GM18505 (cell line): Measurements from ENCODE around the gene INTS14.
"Not testable (repeated sequence)": the region's sequence is repeated elsewhere in the genome, so short reads cannot be mapped to it uniquely, and the experiment has no call there.

Experiments
- ATAC-seq: cut with Tn5 transposase; IDR thresholded peaks from one replicate; pipeline ENCODE4 v1.9.1; 2021; ENCODE audit not compliant: unreplicated experiment
- POLR2A ChIP-seq: IDR thresholded peaks from 4 replicates; pipeline ENCODE4 v1.6.1; 2011; ENCODE audit warnings: borderline replicate concordance; ENCODE audit not compliant: insufficient read depth, insufficient read length; ENCODE audit errors: extremely low read depth

The INTS14 gene

GRCh38 chr15:65551183-65551582 is 59.7 kb downstream of the INTS14 start:
- no peak for ATAC-seq

GRCh38 chr15:65550681-65551098 is 60.2 kb downstream of the INTS14 start:
- no peak for TF ChIP-seq POLR2A
- ATAC-seq, result no peak

More at GRCh38 chr15:65551183-65551582, 59.7 kb downstream of the INTS14 start:
- TF ChIP-seq POLR2A, result no peak

- ATAC-seq, result not testable (repeated sequence)
These were observed 61.6 kb downstream of the INTS14 start for GRCh38 chr15:65549288-65549687.

- no peak for TF ChIP-seq POLR2A
- ATAC-seq, result no peak
These were observed 63.1 kb downstream of the INTS14 start for GRCh38 chr15:65547841-65548240.

GRCh38 chr15:65541231-65541820 is 69.6 kb downstream of the INTS14 start:
- no peak for ATAC-seq
- no peak for TF ChIP-seq POLR2A

- no peak for TF ChIP-seq POLR2A
- no peak for ATAC-seq
These were observed 70.6 kb downstream of the INTS14 start for GRCh38 chr15:65540314-65540713.

- ATAC-seq, result no peak
- TF ChIP-seq POLR2A, result no peak
These were observed 75.7 kb downstream of the INTS14 start for GRCh38 chr15:65535192-65535591.

- ATAC-seq, result no peak
These were observed 77.7 kb downstream of the INTS14 start for GRCh38 chr15:65533057-65533756.

GRCh38 chr15:65532738-65533051 is 78.2 kb downstream of the INTS14 start:
- TF ChIP-seq POLR2A, result no peak
- ATAC-seq, result no peak

More at GRCh38 chr15:65533057-65533756, 77.7 kb downstream of the INTS14 start:
- TF ChIP-seq POLR2A, result no peak

- peak; percentile 71 for TF ChIP-seq POLR2A
These were observed 80.4 kb downstream of the INTS14 start, which contains the start of gene HACD3 for GRCh38 chr15:65530318-65531111. Gene HACD3, plus strand, starts transcription at chr15:65530463. Its CDS starts 169 bp downstream, at chr15:65530632.

GRCh38 chr15:65529762-65530317 is 81.1 kb downstream of the INTS14 start:
- TF ChIP-seq POLR2A, result no peak
- ATAC-seq, result no peak

More at GRCh38 chr15:65530318-65531111, 80.4 kb downstream of the INTS14 start, which contains the start of gene HACD3:
- peak; percentile 64 for ATAC-seq
